ENCODE measurements around the gene CPTP.

The CPTP gene

DNA sequence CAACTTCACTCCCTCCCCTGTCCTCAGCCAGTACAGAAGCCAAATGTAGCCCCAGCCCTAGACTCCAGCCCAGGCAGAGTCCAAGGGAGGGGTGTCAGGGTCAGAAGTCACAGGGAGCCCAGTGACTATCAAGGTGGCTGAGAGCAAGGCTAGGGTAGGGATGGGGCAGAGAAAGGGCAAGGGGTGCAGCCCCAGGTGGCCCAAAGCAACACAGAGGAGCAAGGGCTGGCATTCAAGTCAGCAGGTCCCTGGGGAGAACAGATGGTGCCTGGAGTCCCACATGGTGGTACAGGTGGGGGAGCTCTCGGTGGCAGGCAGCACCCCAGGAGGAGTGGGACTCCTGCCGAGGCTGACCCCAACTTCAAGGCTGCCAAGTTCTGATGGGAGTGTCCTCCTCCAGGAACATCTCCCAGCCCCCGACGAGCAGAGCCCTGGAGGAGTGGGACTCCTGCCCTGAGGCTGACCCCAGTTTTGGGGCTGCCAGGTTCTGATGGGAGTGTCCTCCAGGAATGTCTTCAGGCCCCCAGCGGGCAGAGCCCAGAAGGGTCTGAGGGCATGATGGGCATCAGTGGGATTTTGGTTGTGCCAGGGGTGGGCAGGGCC lies 28.3 kb downstream of the CPTP start:
- no peak for TF ChIP-seq SUZ12 (IDR thresholded peaks at IDR 0.05; ENCODE audit: extremely low read depth, insufficient read depth, insufficient read length)
- no peak for TF ChIP-seq YY1 (IDR thresholded peaks at IDR 0.05; ENCODE audit: insufficient read depth, insufficient read length)
- no peak for TF ChIP-seq ZNF274 (IDR thresholded peaks at IDR 0.05; ENCODE audit: low read depth, low read length)
- Histone ChIP-seq H3K9ac (ENCODE audit: insufficient read length, low read depth) (no peak overlapping the region), H3K9me3 (ENCODE audit: insufficient read depth, low read length) (no peaks in the 10 kb centered on the region), H3K27me3 (ENCODE audit: insufficient read depth, insufficient read length) (no peaks in the 10 kb centered on the region), H3K36me3 (ENCODE audit: insufficient read depth, insufficient read length, low read length) (peaks cover 29% of the 10 kb centered on the region), H3K4me1 (ENCODE audit: insufficient read depth, insufficient read length) (peaks cover 11% of the 10 kb centered on the region), H3K4me3 (ENCODE audit: insufficient read length, low read depth) (no peak overlapping the region)
- DNase-seq (ENCODE audit: low read depth, low spot score): no peak

DNA sequence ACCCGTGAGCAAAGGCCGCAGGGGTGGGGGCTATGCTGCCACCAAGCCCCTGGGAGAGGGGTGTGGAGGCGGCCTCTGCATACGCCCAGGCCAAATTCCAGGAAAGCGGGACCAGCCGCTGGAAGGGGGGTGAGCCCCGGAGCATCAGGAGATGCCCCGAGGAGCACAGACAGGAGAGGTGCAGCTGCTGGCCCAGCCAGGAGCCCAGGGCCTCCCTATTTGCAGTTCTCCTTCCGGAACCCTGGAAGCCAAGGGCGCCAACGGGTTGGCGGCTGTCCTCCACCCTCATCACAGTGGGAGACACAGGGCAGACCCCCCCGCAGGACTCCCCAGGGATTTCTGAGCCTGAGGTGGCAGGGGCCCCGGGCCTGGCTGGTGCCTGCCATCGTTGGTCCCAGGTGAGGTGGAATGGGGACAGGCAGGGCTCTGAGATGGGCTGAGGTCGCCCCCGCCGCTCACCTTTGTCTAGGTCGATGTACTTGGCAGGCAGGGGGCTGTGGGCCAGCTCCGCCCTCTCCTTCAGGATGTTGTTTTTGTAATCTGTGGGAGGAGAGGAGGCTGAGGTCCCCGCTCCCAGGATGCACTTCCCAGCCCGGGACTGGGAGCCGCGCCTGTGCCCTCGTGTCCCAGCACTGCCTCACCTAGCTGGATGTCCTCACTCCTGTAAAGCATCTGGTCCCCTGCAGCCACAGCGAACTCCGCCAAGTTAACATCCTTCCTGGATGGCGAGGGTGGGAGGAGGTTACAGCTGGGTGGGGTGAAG lies 29.0 kb downstream of the CPTP start:
- Histone ChIP-seq H3K4me1 (ENCODE audit: insufficient read depth, insufficient read length) (peaks cover 11% of the 10 kb centered on the region), H3K4me3 (ENCODE audit: insufficient read length, low read depth) (no peak overlapping the region), H3K36me3 (ENCODE audit: insufficient read depth, insufficient read length, low read length) (peaks cover 29% of the 10 kb centered on the region), H3K27me3 (ENCODE audit: insufficient read depth, insufficient read length) (no peaks in the 10 kb centered on the region), H3K9ac (ENCODE audit: insufficient read length, low read depth) (peak overlapping the region; percentile 32), H3K9me3 (ENCODE audit: insufficient read depth, low read length) (no peaks in the 10 kb centered on the region)
- no peak for DNase-seq (ENCODE audit: low read depth, low spot score)
- TF ChIP-seq SUZ12 (IDR thresholded peaks at IDR 0.05; ENCODE audit: extremely low read depth, insufficient read depth, insufficient read length): no peak
- no peak for TF ChIP-seq YY1 (IDR thresholded peaks at IDR 0.05; ENCODE audit: insufficient read depth, insufficient read length)
- no peak for TF ChIP-seq ZNF274 (IDR thresholded peaks at IDR 0.05; ENCODE audit: low read depth, low read length)

GRCh38 chr1:1354271-1355247 lies 30.0 kb downstream of the CPTP start:
- Histone ChIP-seq H3K27me3 (ENCODE audit: insufficient read depth, insufficient read length) (no peaks in the 10 kb centered on the region), H3K4me1 (ENCODE audit: insufficient read depth, insufficient read length) (peaks cover 17% of the 10 kb centered on the region), H3K4me3 (ENCODE audit: insufficient read length, low read depth) (no peak overlapping the region), H3K9me3 (ENCODE audit: insufficient read depth, low read length) (no peaks in the 10 kb centered on the region), H3K36me3 (ENCODE audit: insufficient read depth, insufficient read length, low read length) (peaks cover 29% of the 10 kb centered on the region), H3K9ac (ENCODE audit: insufficient read length, low read depth) (no peak overlapping the region)
- TF ChIP-seq SUZ12 (IDR thresholded peaks at IDR 0.05; ENCODE audit: extremely low read depth, insufficient read depth, insufficient read length): no peak
- no peak for TF ChIP-seq ZNF274 (IDR thresholded peaks at IDR 0.05; ENCODE audit: low read depth, low read length)
- DNase-seq (ENCODE audit: low read depth, low spot score): no peak

DNA sequence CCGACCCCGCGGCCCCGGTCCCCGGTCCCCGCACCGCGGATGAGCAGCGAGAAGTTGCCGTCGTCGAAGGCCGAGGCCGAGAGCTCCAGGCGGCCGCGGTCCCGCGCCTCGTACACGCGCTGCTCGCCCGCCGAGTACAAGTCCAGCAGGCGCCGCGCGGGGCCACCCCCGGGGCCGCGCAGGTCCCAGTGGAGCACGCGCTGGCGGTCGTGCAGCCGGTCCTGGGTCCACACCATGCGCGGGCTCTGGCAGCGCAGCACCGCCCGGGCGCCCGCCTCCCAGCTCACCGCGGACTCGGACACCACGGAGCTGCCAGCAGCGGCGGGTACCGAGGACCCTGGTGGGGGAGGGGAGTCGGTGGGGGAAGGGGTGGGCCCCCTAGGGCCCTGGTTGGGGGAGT lies 30.8 kb downstream of the CPTP start:
- DNase-seq (ENCODE audit: low read depth, low spot score): no peak
- H3K4me1 ChIP-seq (ENCODE audit: insufficient read depth, insufficient read length): peaks cover 23% of the 10 kb centered on the region
- TF ChIP-seq YY1 (IDR thresholded peaks at IDR 0.05; ENCODE audit: insufficient read depth, insufficient read length) (no peak), SUZ12 (IDR thresholded peaks at IDR 0.05; ENCODE audit: extremely low read depth, insufficient read depth, insufficient read length) (no peak), ZNF274 (IDR thresholded peaks at IDR 0.05; ENCODE audit: low read depth, low read length) (no peak)

DNA sequence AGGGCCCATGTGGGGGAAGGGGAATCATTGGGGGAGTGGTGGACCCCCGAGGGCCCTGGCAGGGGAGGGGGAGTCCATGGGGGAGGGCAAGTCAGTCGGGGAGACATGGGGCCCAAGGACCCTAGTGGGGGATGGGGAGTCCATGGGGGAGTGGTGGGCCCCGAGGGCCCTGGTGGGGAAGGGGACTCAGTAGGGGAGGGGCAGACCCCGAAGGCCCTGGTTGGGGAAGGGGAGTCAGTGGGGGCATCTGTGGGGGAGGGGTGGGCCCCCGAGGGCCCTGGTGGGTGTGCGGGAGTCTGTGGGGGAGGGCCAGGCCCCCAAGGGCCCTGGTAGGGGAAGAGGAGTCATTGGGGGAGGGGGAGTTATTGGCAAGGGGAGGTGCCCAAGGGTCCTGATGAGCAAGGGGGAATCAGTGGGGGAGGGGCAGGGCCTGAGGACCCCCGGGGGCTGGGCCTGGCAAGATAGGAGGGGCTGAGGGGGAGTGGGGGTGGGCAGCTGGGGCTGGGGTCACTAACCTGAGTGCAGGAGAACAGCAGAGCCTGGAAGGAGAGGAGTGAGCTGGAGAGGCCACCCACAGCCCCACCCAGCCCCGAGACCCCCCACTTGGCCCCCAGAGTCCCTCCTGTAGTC lies 31.7 kb downstream of the CPTP start:
- TF ChIP-seq SUZ12 (IDR thresholded peaks at IDR 0.05; ENCODE audit: extremely low read depth, insufficient read depth, insufficient read length): no peak
- TF ChIP-seq ZNF274 (IDR thresholded peaks at IDR 0.05; ENCODE audit: low read depth, low read length): no peak
- no peak for TF ChIP-seq YY1 (IDR thresholded peaks at IDR 0.05; ENCODE audit: insufficient read depth, insufficient read length)
- H3K4me3 ChIP-seq (ENCODE audit: insufficient read length, low read depth): peak overlapping the region; percentile 71
- H3K27me3 ChIP-seq (ENCODE audit: insufficient read depth, insufficient read length): no peaks in the 10 kb centered on the region
- DNase-seq (ENCODE audit: low read depth, low spot score): no peak
- H3K36me3 ChIP-seq (ENCODE audit: insufficient read depth, insufficient read length, low read length): peaks cover 29% of the 10 kb centered on the region
- peaks cover 31% of the 10 kb centered on the region for H3K4me1 ChIP-seq (ENCODE audit: insufficient read depth, insufficient read length)
- H3K9me3 ChIP-seq (ENCODE audit: insufficient read depth, low read length): no peaks in the 10 kb centered on the region
- H3K9ac ChIP-seq (ENCODE audit: insufficient read length, low read depth): no peak overlapping the region

More for the DNA sequence above, 30.8 kb downstream of the CPTP start:
- no peaks in the 10 kb centered on the region for H3K9me3 ChIP-seq (ENCODE audit: insufficient read depth, low read length)
- no peaks in the 10 kb centered on the region for H3K27me3 ChIP-seq (ENCODE audit: insufficient read depth, insufficient read length)
- peaks cover 29% of the 10 kb centered on the region for H3K36me3 ChIP-seq (ENCODE audit: insufficient read depth, insufficient read length, low read length)
- H3K9ac ChIP-seq (ENCODE audit: insufficient read length, low read depth): no peak overlapping the region
- no peak overlapping the region for H3K4me3 ChIP-seq (ENCODE audit: insufficient read length, low read depth)

DNA sequence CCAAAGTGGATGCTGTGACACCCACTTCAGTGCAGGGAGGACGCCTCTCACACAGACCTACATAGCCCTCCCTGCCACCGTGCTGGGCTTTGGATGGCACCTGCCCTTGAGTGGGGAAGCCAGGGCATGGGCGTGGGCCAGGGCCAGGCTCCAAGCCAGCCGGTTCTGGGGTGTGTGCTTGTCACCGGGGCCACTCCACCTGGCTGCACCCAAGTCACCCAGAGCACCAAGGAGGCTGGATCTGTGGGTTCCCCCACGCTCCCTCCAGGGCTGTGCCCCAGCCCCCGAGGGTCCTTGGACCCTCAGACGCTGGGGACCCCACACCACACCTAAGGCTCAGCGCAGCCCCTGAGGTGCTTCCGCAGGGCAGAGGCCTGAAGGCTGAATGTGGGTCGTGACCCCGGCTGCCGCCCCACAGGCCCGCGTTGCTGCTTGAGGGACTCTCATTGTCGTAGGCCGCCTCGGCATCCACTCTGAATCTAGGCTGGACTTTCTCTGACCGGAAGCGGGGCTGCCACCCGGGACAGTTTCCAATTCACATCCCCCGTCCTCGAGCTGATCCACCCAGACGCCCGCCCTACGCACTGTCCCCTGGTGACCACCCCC lies 32.3 kb downstream of the CPTP start:
- no peak for DNase-seq (ENCODE audit: low read depth, low spot score)
- no peaks in the 10 kb centered on the region for H3K27me3 ChIP-seq (ENCODE audit: insufficient read depth, insufficient read length)
- peak overlapping the region; percentile 71 for H3K4me3 ChIP-seq (ENCODE audit: insufficient read length, low read depth)
- H3K9ac ChIP-seq (ENCODE audit: insufficient read length, low read depth): peak overlapping the region; percentile 80
- no peaks in the 10 kb centered on the region for H3K9me3 ChIP-seq (ENCODE audit: insufficient read depth, low read length)
- TF ChIP-seq ZNF274 (IDR thresholded peaks at IDR 0.05; ENCODE audit: low read depth, low read length): no peak
- TF ChIP-seq SUZ12 (IDR thresholded peaks at IDR 0.05; ENCODE audit: extremely low read depth, insufficient read depth, insufficient read length): no peak
- no peak for TF ChIP-seq YY1 (IDR thresholded peaks at IDR 0.05; ENCODE audit: insufficient read depth, insufficient read length)
- H3K36me3 ChIP-seq (ENCODE audit: insufficient read depth, insufficient read length, low read length): peaks cover 29% of the 10 kb centered on the region
- H3K4me1 ChIP-seq (ENCODE audit: insufficient read depth, insufficient read length): peaks cover 31% of the 10 kb centered on the region
